Osteocyte (in vitro differentiated cells): ENCODE data around the gene SDR42E1. TPM values are rescaled to one million over a fixed set of nuclear protein-coding genes. Genes with fewer than 3 reads are reported as not detected.
A peak's percentile ranks its signal among the peaks of the same experiment; 100 is the strongest.

ENCODE experiments used
- DNase-seq: peaks from one replicate; pipeline ENCODE4 v3.0.0; 2021; ENCODE audit warnings: mixed read lengths; ENCODE audit not compliant: unreplicated experiment; ENCODE audit errors: extremely low spot score
- H3K27ac Mint-ChIP-seq: one replicate; pipeline ENCODE4 v1.8.0; 2021; ENCODE audit warnings: mild to moderate bottlenecking, mixed read lengths; ENCODE audit not compliant: unreplicated experiment
- H3K27me3 Mint-ChIP-seq: one replicate; pipeline ENCODE4 v1.8.0; 2021; ENCODE audit warnings: mixed read lengths; ENCODE audit not compliant: unreplicated experiment
- H3K36me3 Mint-ChIP-seq: one replicate; pipeline ENCODE4 v1.8.0; 2021; ENCODE audit warnings: mixed read lengths; ENCODE audit not compliant: unreplicated experiment
- H3K4me1 Mint-ChIP-seq: one replicate; pipeline ENCODE4 v1.8.0; 2021; ENCODE audit warnings: mixed read lengths; ENCODE audit not compliant: unreplicated experiment
- H3K4me3 Mint-ChIP-seq: one replicate; pipeline ENCODE4 v1.8.0; 2021; ENCODE audit warnings: mild to moderate bottlenecking, moderate library complexity, mixed read lengths; ENCODE audit not compliant: unreplicated experiment
- H3K9me3 Mint-ChIP-seq: one replicate; pipeline ENCODE4 v1.8.0; 2021; ENCODE audit warnings: mixed read lengths; ENCODE audit not compliant: unreplicated experiment
- CTCF ChIP-seq: fragments of 200-600 bp; sonication (generic); IDR thresholded peaks from 2 replicates; pipeline ENCODE4 v1.5.0; 2021; ENCODE audit warnings: antibody characterized with exemption, mild to moderate bottlenecking, moderate library complexity
- total RNA-seq: library from RNA; stranded (reverse); gene quantifications from 2 replicates; pipeline ENCODE4 v1.2.1, GENCODE V29; 2021

Gene SDR42E1
- total RNA-seq, 1 donor from 2014 or later, result not detected

DNA sequence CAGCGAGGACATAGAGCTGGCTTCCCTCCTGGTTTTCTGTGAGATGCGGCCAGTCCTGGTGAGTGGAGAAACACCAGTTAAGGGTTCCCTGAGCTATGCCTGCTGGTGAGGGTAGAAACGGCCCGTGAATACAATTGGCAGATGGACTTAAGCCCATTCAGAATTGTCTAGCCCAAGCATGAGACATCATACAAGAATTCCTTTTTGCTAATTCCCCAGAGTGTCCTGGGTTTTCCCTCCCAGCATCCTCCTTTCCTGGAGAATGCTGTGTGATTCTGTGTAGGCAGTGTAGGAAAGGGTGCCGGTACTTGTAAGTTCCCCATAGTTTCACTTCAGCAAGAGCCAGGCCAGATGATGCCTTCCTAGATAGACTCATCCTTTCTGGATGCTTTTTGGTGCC is 65.1 kb downstream of the SDR42E1 start:
- H3K27me3 Mint-ChIP-seq, result peaks cover 36% of the 10 kb centered on the region
- no peak for DNase-seq
- H3K9me3 Mint-ChIP-seq, result peaks cover under 1% of the 10 kb centered on the region
- H3K36me3 Mint-ChIP-seq, result no peaks in the 10 kb centered on the region
- H3K27ac Mint-ChIP-seq, result no peak overlapping the region
- no peak overlapping the region for H3K4me3 Mint-ChIP-seq
- no peaks in the 10 kb centered on the region for H3K4me1 Mint-ChIP-seq
- TF ChIP-seq CTCF, result no peak

GRCh38 chr16:81945665-81946064 is 65.6 kb downstream of the SDR42E1 start:
- peaks cover 36% of the 10 kb centered on the region for H3K27me3 Mint-ChIP-seq
- H3K9me3 Mint-ChIP-seq, result no peaks in the 10 kb centered on the region
- DNase-seq, result no peak
- no peak overlapping the region for H3K27ac Mint-ChIP-seq
- TF ChIP-seq CTCF, result no peak
- no peak overlapping the region for H3K4me3 Mint-ChIP-seq
- no peaks in the 10 kb centered on the region for H3K36me3 Mint-ChIP-seq
- H3K4me1 Mint-ChIP-seq, result no peaks in the 10 kb centered on the region

DNA sequence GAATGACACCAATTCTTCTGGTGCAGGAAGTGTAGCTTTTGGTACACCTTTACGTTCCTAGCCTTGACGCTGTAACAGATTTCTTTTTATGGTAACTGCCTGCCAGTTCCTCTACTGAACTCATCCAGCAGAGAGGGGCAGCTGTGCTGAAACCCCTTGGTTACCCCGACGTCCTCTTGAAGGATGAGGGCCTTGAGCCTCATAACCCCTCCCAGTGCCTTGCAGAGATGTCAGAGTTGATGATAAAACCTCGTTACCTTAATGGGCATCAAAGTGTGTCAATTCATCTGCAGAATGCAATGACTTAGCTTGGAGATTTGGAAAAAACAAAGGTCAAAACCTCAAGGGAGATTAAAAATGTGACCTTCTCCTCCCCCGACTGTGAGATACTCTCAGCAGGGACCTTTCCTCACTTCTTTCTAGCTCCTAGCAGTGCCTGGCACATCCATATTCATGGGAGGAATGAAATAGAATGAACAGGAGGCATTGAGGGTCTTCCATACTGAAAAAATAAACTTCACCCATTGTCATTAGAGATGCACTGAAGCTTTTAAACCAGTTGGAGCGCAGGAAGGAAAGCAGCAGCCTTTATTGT is 69.2 kb downstream of the SDR42E1 start:
- no peak overlapping the region for H3K4me3 Mint-ChIP-seq
- H3K27me3 Mint-ChIP-seq, result peaks cover 38% of the 10 kb centered on the region
- H3K9me3 Mint-ChIP-seq, result no peaks in the 10 kb centered on the region
- DNase-seq, result no peak
- no peaks in the 10 kb centered on the region for H3K4me1 Mint-ChIP-seq
- H3K36me3 Mint-ChIP-seq, result no peaks in the 10 kb centered on the region
- no peak overlapping the region for H3K27ac Mint-ChIP-seq
- no peak for TF ChIP-seq CTCF

DNA sequence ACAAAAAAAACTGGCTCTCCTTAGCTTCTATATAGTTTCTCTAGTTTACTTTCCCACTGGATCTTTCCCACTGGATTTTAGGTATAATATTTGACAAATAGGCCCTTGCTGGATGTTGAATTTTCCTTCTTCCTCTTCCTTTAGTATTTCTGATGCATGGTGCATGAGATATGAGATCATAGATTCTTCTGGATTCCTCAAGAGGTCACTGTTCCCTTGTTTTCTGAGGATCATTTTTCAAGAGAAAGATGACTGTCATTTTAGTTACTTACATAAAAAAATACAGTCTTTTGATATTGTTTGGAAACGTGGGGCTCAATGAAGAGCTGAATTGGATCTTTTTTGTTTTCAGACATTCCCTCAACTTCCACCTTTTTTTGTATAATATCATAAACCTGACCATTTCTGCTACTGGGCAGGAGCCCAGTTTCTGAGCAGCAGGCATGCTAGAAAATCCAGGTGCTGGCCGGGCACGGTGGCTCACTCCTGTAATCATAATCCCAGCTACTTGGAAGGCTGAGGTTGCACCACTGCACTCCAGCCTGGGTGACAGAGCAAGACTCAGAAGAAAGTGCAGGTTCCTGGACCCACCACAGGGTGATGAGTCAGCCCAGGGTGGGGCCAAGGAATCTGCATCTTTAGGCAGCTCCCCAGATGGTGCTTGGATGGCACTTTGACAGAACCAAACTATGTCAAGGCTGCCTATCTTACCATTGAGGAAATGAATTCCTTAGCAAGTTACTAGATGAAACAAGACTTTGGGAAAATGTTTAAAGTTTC is 70.3 kb downstream of the SDR42E1 start:
- TF ChIP-seq CTCF, result peak; percentile 66
- no peak overlapping the region for H3K4me3 Mint-ChIP-seq
- no peaks in the 10 kb centered on the region for H3K9me3 Mint-ChIP-seq
- peaks cover 36% of the 10 kb centered on the region for H3K27me3 Mint-ChIP-seq
- H3K36me3 Mint-ChIP-seq, result no peaks in the 10 kb centered on the region
- no peak overlapping the region for H3K27ac Mint-ChIP-seq
- no peak for DNase-seq
- no peaks in the 10 kb centered on the region for H3K4me1 Mint-ChIP-seq
